PFSK-1 (cell line): ENCODE data around the gene TGFBR1.

Experiments
- POLR2AphosphoS5 ChIP-seq: IDR thresholded peaks from 2 replicates; pipeline ENCODE4 v1.6.1; 2012; ENCODE audit warnings: low read depth, mild to moderate bottlenecking, control low read depth, low read length, moderate library complexity
- SIN3A ChIP-seq: IDR thresholded peaks from 2 replicates; pipeline ENCODE4 v1.6.1; 2012; ENCODE audit warnings: mild to moderate bottlenecking, low read length, moderate library complexity, borderline replicate concordance; ENCODE audit not compliant: insufficient read depth

- TF ChIP-seq POLR2AphosphoS5 (no peak), SIN3A (no peak)
Measured at GRCh38 chr9:99142275-99142674, 37.4 kb downstream of the TGFBR1 start.
